HepG2 (cell line): ENCODE measurements around the gene ITGB5. TPM values are rescaled to one million over a fixed set of nuclear protein-coding genes. Genes with fewer than 3 reads are reported as not detected.

ENCODE experiments used
- ATAC-seq: fragments of 200-7000 bp; cut with Tn5 transposase; 3 replicates; pipeline ENCODE4 v1.9.1; 2020; ENCODE audit warnings: mild to moderate bottlenecking, moderate library complexity
- Bru-seq: library from RNA; stranded (reverse); fragments of 400-500 nt; gene quantifications from one replicate; lab custom pipeline; 2021; lab: Mats Ljungman, UMichigan
- BruChase-seq, 2 experiments: library from RNA; stranded (reverse); fragments of 400-500 nt; gene quantifications; one replicate each; lab custom pipeline; 2021; lab: Mats Ljungman, UMichigan
- BruUV-seq: library from RNA; stranded (reverse); fragments of 400-500 nt; replicated peaks from 2 replicates; lab custom pipeline; 2021; lab: Mats Ljungman, UMichigan
- CTCF ChIA-PET: fragments of 300-600 bp; formaldehyde crosslinking; extraction: SDS; loops from one replicate; lab custom pipeline; 2021; ENCODE audit warnings: low total read pairs, inconsistent platforms, low intra/inter-chr PET ratio; lab: Yijun Ruan, JAX
- POLR2A ChIA-PET: fragments of 350-600 bp; sonication (Branson Sonifier 250); formaldehyde crosslinking; loops from one replicate; lab custom pipeline; 2020; ENCODE audit warnings: antibody characterized with exemption, inconsistent platforms; lab: Yijun Ruan, JAX
- DNase-seq: peaks from one replicate; pipeline ENCODE4 v3.0.0-alpha.2; 2015; ENCODE audit warnings: low spot score
- FAIRE-seq: peaks from 3 replicates; lab custom pipeline; 2011; peaks lifted over from hg19 to GRCh38; lab: Jason Lieb, UNC
- H2AFZ ChIP-seq: one replicate; pipeline ENCODE4 v1.6.1; 2011; ENCODE audit warnings: low read length, inconsistent platforms
- H3K27ac ChIP-seq: fragments of 300-600 bp; 3 replicates; pipeline ENCODE4 v1.8.0; 2011; ENCODE audit warnings: mixed run types, mild to moderate bottlenecking, mixed read lengths, low read length, inconsistent platforms; ENCODE audit not compliant: insufficient read depth; ENCODE audit errors: extremely low read length
- H3K27me3 ChIP-seq, 2 experiments: fragments of 200-600 bp in 1 of 2; 2 replicates in 1 of 2; 3 replicates in 1 of 2; pipeline versions ENCODE4 v1.6.0 to v1.8.0; 2011; ENCODE audit warnings: low read length in 2 of 2, mild to moderate bottlenecking in 2 of 2, moderate library complexity in 2 of 2, inconsistent platforms in 1 of 2; ENCODE audit not compliant: insufficient read depth in 2 of 2, control insufficient read depth in 1 of 2
- H3K36me3 ChIP-seq, 2 experiments: fragments of 200-600 bp in 1 of 2; replicated peaks in 1 of 2; 2 replicates in 1 of 2; 3 replicates in 1 of 2; pipeline versions ENCODE4 v1.5.1 to v1.8.0; 2011; ENCODE audit warnings: low read length in 2 of 2, inconsistent platforms in 1 of 2; ENCODE audit not compliant: insufficient read depth in 2 of 2, control insufficient read depth in 1 of 2
- H3K4me1 ChIP-seq: 2 replicates; pipeline ENCODE4 v1.5.1; 2012; ENCODE audit warnings: low read length, inconsistent platforms; ENCODE audit not compliant: insufficient read depth
- H3K4me2 ChIP-seq: 2 replicates; pipeline ENCODE4 v1.6.0; 2011; ENCODE audit warnings: low read depth, low read length, inconsistent platforms
- H3K4me3 ChIP-seq, 3 experiments: fragments of 200-600 bp in 1 of 3; sonication (generic), shearing (Covaris generic) in 1 of 3; replicated peaks in 1 of 3; 2 replicates each; pipeline ENCODE4 v1.5.1; 2011 to 2016; ENCODE audit warnings: low read length in 3 of 3, inconsistent platforms in 2 of 3, low read depth in 2 of 3, mild to moderate bottlenecking in 2 of 3, control low read depth in 1 of 3, mixed read lengths in 1 of 3; ENCODE audit not compliant: insufficient read depth in 1 of 3
- H3K79me2 ChIP-seq: one replicate; pipeline ENCODE4 v1.6.1; 2011; ENCODE audit warnings: low read length, inconsistent platforms; ENCODE audit not compliant: insufficient read depth
- H3K9ac ChIP-seq: 2 replicates; pipeline ENCODE4 v1.6.0; 2011; ENCODE audit warnings: mild to moderate bottlenecking, low read depth, low read length, inconsistent platforms; ENCODE audit not compliant: insufficient read depth
- H3K9me3 ChIP-seq: 2 replicates; pipeline ENCODE4 v1.5.1; 2012; ENCODE audit warnings: mild to moderate bottlenecking, low read length
- H4K20me1 ChIP-seq: 2 replicates; pipeline ENCODE4 v1.6.0; 2011; ENCODE audit warnings: inconsistent platforms, mild to moderate bottlenecking, low read length, moderate library complexity; ENCODE audit not compliant: insufficient read depth
- HNRNPL ChIP-seq: fragments of 200-400 bp; formaldehyde crosslinking; IDR thresholded peaks from 2 replicates; pipeline ENCODE4 v1.6.1; 2017; ENCODE audit warnings: mild to moderate bottlenecking, low read depth, low read length
- JUN ChIP-seq: sonication (generic); formaldehyde crosslinking; IDR thresholded peaks from 2 replicates; pipeline ENCODE4 v1.4.0; 2020; ENCODE audit warnings: mild to moderate bottlenecking, missing genetic modification reagents
- JUNB ChIP-seq: sonication (generic); formaldehyde crosslinking; IDR thresholded peaks from 2 replicates; pipeline ENCODE4 v1.8.0; 2022; ENCODE audit warnings: missing genetic modification reagents, mild to moderate bottlenecking, borderline replicate concordance
- KAT2B ChIP-seq: fragments of 150-350 bp; IDR thresholded peaks from 2 replicates; pipeline ENCODE4 v1.6.1; 2014; ENCODE audit warnings: low read depth, low read length, borderline replicate concordance
- KDM4B ChIP-seq: sonication (generic); formaldehyde crosslinking; IDR thresholded peaks from 2 replicates; pipeline ENCODE4 v1.4.0; 2020; ENCODE audit warnings: missing genetic modification reagents
- SMC3 ChIP-seq: IDR thresholded peaks from 2 replicates; pipeline ENCODE4 v1.6.1; 2011; ENCODE audit warnings: low read length, improper control_type of control experiment
- ZNF256 ChIP-seq: sonication (generic); formaldehyde crosslinking; conservative IDR thresholded peaks from 2 replicates; pipeline ENCODE4 v1.4.0; 2020; ENCODE audit warnings: missing genetic modification reagents
- ZNF317 ChIP-seq: sonication (generic); formaldehyde crosslinking; IDR thresholded peaks from 2 replicates; pipeline ENCODE4 v1.5.0; 2020; ENCODE audit warnings: mild to moderate bottlenecking, missing genetic modification reagents
- ZNF337 ChIP-seq: sonication (generic); formaldehyde crosslinking; IDR thresholded peaks from 2 replicates; pipeline ENCODE4 v1.5.1; 2020; ENCODE audit warnings: missing genetic modification reagents, low read depth, mild to moderate bottlenecking, borderline replicate concordance
- ZNF75D ChIP-seq: sonication (generic); formaldehyde crosslinking; IDR thresholded peaks from 2 replicates; pipeline ENCODE4 v1.8.1; 2023; ENCODE audit warnings: missing genetic modification reagents, mild to moderate bottlenecking, borderline replicate concordance
- WGBS: methylation state at CpG from one replicate; pipeline ENCODE4 v1.1.6; 2017; ENCODE audit warnings: low lambda C conversion rate; 5-methylcytosine and 5-hydroxymethylcytosine counted together
- in situ Hi-C: cut with HindIII; loops from 2 replicates; pipeline ENCODE4 v1.10.0; 2017; ENCODE audit warnings: low pct_unique_long_range_greater_than_20kb; ENCODE audit not compliant: extremely low pct_ligation_motif_present
- intact Hi-C: fragments of 100-400 bp; cut with micrococcal nuclease; formaldehyde crosslinking; loops from one replicate; pipeline ENCODE4 v1.10.0; 2022; ENCODE audit not compliant: unreplicated experiment
- long read RNA-seq, 2 experiments: library from RNA in 1 of 2; library from polyadenylated mRNA in 1 of 2; stranded (forward) in 1 of 2; unstranded in 1 of 2; transcript quantifications; one replicate each; pipeline ENCODE4 v2.0.0, GENCODE V29; 2019 to 2022
- polyA minus RNA-seq, 3 experiments: library from RNA; depleted of rRNA, polyadenylated mRNA; stranded (reverse); fragments of >200 nt; gene quantifications; 2 replicates each; pipeline ENCODE4 v1.2.3, GENCODE V29; 2011; ENCODE audit warnings: low replicate concordance in 1 of 3
- polyA plus RNA-seq, 8 experiments: library from polyadenylated mRNA; depleted of rRNA in 3 of 8; stranded (reverse) in 7 of 8; unstranded in 1 of 8; fragments of >200 nt; fragmentation: Illumina TruSeq in 4 of 8; extraction: Trizol in 4 of 8; gene quantifications; 2 replicates each; pipeline versions ENCODE4 v1.2.1 to v1.2.3, GENCODE V29; 2011 to 2016; ENCODE audit warnings: low read depth in 4 of 8, missing spikeins in 1 of 8, mixed read lengths in 1 of 8; ENCODE audit not compliant: insufficient read depth in 1 of 8
- total RNA-seq, 5 experiments: library from RNA; depleted of rRNA; stranded (reverse); fragments of >200 nt; fragmentation: Illumina TruSeq; extraction: Trizol; gene quantifications; 2 replicates each; pipeline ENCODE4 v1.2.3, GENCODE V29; 2016; ENCODE audit warnings: low read depth in 1 of 5
- TF ChIP-seq, protein P1 (sequence below): sonication (generic); formaldehyde crosslinking; IDR thresholded peaks from 2 replicates; pipeline ENCODE4 v1.5.0; 2020; ENCODE audit warnings: missing genetic modification reagents
- TF ChIP-seq, protein P2 (sequence below): sonication (generic); formaldehyde crosslinking; IDR thresholded peaks from 2 replicates; pipeline ENCODE4 v1.4.0; 2020; ENCODE audit warnings: mild to moderate bottlenecking, missing genetic modification reagents, borderline replicate concordance

ITGB5 gene, protein sequence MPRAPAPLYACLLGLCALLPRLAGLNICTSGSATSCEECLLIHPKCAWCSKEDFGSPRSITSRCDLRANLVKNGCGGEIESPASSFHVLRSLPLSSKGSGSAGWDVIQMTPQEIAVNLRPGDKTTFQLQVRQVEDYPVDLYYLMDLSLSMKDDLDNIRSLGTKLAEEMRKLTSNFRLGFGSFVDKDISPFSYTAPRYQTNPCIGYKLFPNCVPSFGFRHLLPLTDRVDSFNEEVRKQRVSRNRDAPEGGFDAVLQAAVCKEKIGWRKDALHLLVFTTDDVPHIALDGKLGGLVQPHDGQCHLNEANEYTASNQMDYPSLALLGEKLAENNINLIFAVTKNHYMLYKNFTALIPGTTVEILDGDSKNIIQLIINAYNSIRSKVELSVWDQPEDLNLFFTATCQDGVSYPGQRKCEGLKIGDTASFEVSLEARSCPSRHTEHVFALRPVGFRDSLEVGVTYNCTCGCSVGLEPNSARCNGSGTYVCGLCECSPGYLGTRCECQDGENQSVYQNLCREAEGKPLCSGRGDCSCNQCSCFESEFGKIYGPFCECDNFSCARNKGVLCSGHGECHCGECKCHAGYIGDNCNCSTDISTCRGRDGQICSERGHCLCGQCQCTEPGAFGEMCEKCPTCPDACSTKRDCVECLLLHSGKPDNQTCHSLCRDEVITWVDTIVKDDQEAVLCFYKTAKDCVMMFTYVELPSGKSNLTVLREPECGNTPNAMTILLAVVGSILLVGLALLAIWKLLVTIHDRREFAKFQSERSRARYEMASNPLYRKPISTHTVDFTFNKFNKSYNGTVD
- total RNA-seq (2016; rRNA removed; fragmentation: Illumina TruSeq; extraction: Trizol): 50.2 and 74.1 TPM in 2 replicates
- 11.6 and 14.5 TPM in 2 replicates for total RNA-seq (2016; cell fraction: cytosol; rRNA removed; fragmentation: Illumina TruSeq; extraction: Trizol; ENCODE audit: low read depth)
- total RNA-seq (2016; cell fraction: insoluble cytoplasmic fraction; rRNA removed; fragmentation: Illumina TruSeq; extraction: Trizol): 36.8 and 80.8 TPM in 2 replicates
- total RNA-seq (2016; cell fraction: membrane; rRNA removed; fragmentation: Illumina TruSeq; extraction: Trizol): 42.5 and 45.5 TPM in 2 replicates
- total RNA-seq (2016; cell fraction: nucleus; rRNA removed; fragmentation: Illumina TruSeq; extraction: Trizol): 56.3 and 70.0 TPM in 2 replicates
- polyA plus RNA-seq (2011; rRNA removed): 343 and 356 TPM in 2 replicates
- polyA plus RNA-seq (2011; cell fraction: cytosol; rRNA removed): 228 and 302 TPM in 2 replicates
- polyA plus RNA-seq (2011; cell fraction: nucleus; rRNA removed): 259 and 313 TPM in 2 replicates
- polyA plus RNA-seq (2012): 127 and 130 TPM in 2 replicates
- polyA plus RNA-seq (2016; cell fraction: cytosol; fragmentation: Illumina TruSeq; extraction: Trizol; ENCODE audit: low read depth): 14.7 and 15.8 TPM in 2 replicates
- 45.2 and 59.6 TPM in 2 replicates for polyA plus RNA-seq (2016; cell fraction: insoluble cytoplasmic fraction; fragmentation: Illumina TruSeq; extraction: Trizol; ENCODE audit: low read depth)
- 33.4 and 35.8 TPM in 2 replicates for polyA plus RNA-seq (2016; cell fraction: membrane; fragmentation: Illumina TruSeq; extraction: Trizol; ENCODE audit: low read depth)
- 100 and 107 TPM in 2 replicates for polyA plus RNA-seq (2016; cell fraction: nucleus; fragmentation: Illumina TruSeq; extraction: Trizol; ENCODE audit: insufficient read depth, low read depth)
- 84.8 and 423 TPM in 2 replicates for polyA minus RNA-seq (2011; rRNA and poly(A)+ RNA removed; ENCODE audit: low replicate concordance)
- polyA minus RNA-seq (2011; cell fraction: cytosol; rRNA and poly(A)+ RNA removed): 148 and 170 TPM in 2 replicates
- polyA minus RNA-seq (2011; cell fraction: nucleus; rRNA and poly(A)+ RNA removed): 147 and 160 TPM in 2 replicates
- percentile 83 among the genes with signal in this experiment for Bru-seq, nascent RNA
- percentile 75 among the genes with signal in this experiment for BruChase-seq, experiment 1, labeled RNA remaining after a 6-hour chase
- BruChase-seq, experiment 2, labeled RNA remaining after a 2-hour chase: percentile 72 among the genes with signal in this experiment
- long read RNA-seq, experiment 1, partial matches to known transcripts: 29 of 41 reads
- long read RNA-seq, experiment 1, other reads (novel, unspliced or antisense): 12 of 41 reads
- long read RNA-seq, experiment 2, full-length matches to known transcripts: 88 of 280 reads
- long read RNA-seq, experiment 2, partial matches to known transcripts: 85 of 280 reads
- long read RNA-seq, experiment 2, other reads (novel, unspliced or antisense): 107 of 280 reads

DNA sequence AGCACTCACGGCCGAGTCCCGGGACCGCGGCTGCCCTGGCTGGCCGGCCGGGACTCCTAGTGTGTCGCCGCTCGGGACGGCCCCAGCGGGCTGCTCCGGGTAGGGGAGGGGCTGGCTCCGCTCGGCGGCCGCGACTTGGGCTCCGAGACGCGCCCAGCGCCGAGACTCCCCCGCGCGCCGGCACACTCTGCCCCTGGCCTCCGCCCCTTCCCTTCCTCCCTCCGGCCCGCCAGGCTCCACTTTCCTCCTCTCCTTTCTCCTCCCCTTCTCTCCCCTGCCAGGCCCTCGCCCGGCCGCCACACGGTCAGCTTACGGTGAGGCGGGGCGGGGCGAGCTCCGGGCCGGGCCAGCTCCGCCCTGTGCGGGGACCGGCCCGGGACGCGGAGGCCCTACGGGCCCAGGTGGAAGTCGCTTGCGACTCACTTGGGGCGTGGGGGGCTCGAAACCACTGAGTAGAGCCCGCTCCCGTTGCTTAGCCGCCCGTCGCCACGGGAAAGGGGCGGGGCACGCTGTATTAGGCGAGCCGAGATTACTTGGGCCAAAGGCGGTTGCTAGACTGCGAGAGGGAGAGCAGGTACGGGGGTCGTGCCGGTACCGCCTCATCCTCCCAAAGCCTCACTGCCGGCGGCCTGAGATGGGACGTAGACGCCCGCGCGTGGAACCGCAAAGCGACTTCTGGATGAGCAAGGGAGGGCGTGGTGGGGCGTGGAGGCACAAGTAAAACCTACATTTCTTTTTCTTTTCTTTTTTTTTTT lies at the start of gene ITGB5:
ITGB5 (minus strand) TSS at position 189 of the 755 bp plus-strand sequence. CDS start 365 bp downstream, outside the sequence.
- peak; percentile 81 for ATAC-seq
- Histone ChIP-seq H3K9me3 (no peaks in the 10 kb centered on the region), H3K27ac (peak within 1 kb of the TSS; percentile 90), H3K27me3 (no peaks in the 10 kb centered on the region), H3K4me1 (peaks cover 61% of the 10 kb centered on the region), H3K4me3 (peak within 1 kb of the TSS; percentile 82 to 85 (median 85)), H3K9ac (peak within 1 kb of the TSS; percentile 92), H3K36me3 (peaks cover under 1 to 5% of the 10 kb centered on the region in 2 experiments; a peak in 2 of 5 replicates), H3K79me2 (peaks cover 36% of the 10 kb centered on the region), H3K4me2 (peak within 1 kb of the TSS; percentile 98), H4K20me1 (no peaks in the 10 kb centered on the region), H2AFZ (no peak within 1 kb of the TSS)
- intact Hi-C loops (loop anchor here (2.0 to 5.0 kb wide), 2 partner anchors 53 to 125 kb away; no protein-coding TSS in a partner anchor), in situ Hi-C loops (no loop called here)
- DNase-seq: peak; percentile 61
- CTCF ChIA-PET: no interaction called here
- WGBS: 24% methylated on average over 47 of the region's 78 CpGs
- no peak for FAIRE-seq
- POLR2A ChIA-PET: interaction anchor here (0.6 to 2.4 kb wide), 15 partner anchors 9 to 188 kb away, joined by 3 to 18 read pairs (median 8); partner anchors contain the start of gene UMPS
- BruUV-seq: no TSS peak
- TF ChIP-seq ZNF256 (CRISPR knock-in tag) (no peak), KDM4B (CRISPR knock-in tag) (0 out of 2 replicates have a peak, but pooled peaks have one; percentile 10), ZNF337 (CRISPR knock-in tag) (no peak), JUNB (CRISPR knock-in tag) (peak; percentile 65), SMC3 (no peak), ZNF75D (CRISPR knock-in tag) (no peak), HNRNPL (peak; percentile 40; the same call in 1 of the 2 replicates), KAT2B (no peak), ZNF317 (no peak), JUN (CRISPR knock-in tag) (no peak)
- TF ChIP-seq, protein P1, sequence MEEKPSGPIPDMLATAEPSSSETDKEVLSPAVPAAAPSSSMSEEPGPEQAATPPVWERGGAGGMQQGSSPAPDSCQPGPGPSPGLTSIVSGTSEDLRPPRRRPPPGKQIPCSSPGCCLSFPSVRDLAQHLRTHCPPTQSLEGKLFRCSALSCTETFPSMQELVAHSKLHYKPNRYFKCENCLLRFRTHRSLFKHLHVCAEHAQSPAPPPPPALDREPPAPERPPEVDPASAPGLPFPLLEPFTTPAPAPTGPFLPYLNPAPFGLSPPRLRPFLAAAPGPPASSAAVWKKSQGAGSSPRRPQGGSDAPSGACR: 0 out of 2 replicates have a peak, but pooled peaks have one; percentile 42
- TF ChIP-seq, protein P2, sequence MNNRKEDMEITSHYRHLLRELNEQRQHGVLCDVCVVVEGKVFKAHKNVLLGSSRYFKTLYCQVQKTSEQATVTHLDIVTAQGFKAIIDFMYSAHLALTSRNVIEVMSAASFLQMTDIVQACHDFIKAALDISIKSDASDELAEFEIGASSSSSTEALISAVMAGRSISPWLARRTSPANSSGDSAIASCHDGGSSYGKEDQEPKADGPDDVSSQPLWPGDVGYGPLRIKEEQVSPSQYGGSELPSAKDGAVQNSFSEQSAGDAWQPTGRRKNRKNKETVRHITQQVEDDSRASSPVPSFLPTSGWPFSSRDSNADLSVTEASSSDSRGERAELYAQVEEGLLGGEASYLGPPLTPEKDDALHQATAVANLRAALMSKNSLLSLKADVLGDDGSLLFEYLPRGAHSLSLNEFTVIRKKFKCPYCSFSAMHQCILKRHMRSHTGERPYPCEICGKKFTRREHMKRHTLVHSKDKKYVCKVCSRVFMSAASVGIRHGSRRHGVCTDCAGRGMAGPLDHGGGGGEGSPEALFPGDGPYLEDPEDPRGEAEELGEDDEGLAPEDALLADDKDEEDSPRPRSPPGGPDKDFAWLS: peak; percentile 88; the same call in 1 of the 2 replicates
